Stimulated activated CD8-positive, alpha-beta memory T cell treated with anti-CD3 and anti-CD28 coated beads, Interleukin-7, amount 100 ng/mL, for 1 hour (primary cell): ENCODE measurements around the gene PNMA5.

Experiments
- DNase-seq, 2 donors: peaks; one replicate each; pipeline ENCODE4 v3.0.0-alpha.2; 2020; ENCODE audit warnings: low read depth in 2 of 2

Gene PNMA5

DNA sequence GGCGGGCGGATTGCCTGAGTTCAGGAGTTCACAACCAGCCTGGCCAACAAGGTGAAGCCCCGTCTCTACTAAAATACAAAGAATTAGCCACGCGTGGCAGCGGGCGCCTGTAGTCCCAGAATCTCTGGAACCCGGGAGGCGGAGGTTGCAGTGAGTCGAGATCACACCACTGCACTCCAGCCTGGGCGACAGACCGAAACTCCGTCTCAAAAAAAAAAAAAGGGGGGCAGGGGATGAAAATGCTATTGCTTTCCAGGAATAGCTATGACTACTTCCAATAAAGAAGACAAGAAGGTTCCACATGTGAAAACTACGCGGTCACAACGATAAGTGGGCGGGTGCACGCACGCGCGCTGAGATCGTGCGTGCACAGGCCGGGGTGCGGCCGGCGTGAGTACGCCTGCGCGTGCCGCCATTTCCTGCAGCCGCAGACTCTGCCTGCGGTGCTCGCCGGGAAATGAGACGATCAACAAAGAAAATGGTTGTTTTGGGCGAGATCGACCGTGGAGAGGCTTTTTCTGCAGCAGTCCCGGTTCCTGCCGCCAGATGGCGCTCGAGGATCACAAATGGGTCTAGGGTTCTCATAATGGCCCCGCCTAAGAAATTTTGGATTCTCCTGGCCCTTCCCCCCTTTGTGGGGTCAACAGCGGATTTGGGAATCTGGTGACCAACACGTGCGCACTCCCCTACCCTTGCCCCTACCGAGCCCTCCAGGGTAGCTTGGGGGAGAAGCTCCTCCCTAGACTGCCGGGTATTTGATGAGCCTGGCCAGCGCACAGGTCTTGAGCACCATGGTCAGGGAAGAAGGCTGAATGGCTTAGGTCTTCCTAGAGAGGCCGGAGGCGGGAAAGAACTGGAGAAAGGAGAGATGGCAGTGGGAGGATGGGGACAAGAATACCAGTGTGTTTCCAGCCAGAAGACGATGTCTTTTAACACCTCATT lies 35.1 kb downstream of the PNMA5 start:
- peak; percentile 83 for DNase-seq

DNA sequence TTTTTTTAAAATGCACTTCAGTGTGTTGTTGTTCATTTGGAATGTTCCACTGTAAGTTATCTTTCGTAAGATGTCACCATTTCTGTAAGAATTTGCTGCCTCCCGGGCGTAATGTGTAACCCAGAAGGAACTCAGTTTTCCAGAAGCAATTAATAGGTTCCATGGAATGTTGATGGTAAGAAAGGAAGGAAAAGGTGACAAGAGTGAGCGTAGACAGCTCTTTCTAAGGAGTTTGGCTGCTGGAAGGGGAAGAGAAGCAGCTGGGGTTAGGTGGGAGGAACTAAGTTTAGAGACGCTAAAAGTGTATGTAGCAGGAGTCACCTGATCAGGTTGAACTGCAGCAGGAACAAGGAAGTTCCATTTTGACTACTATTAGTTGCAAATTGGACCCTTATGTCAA lies 35.9 kb downstream of the PNMA5 start:
- DNase-seq: no peak

DNA sequence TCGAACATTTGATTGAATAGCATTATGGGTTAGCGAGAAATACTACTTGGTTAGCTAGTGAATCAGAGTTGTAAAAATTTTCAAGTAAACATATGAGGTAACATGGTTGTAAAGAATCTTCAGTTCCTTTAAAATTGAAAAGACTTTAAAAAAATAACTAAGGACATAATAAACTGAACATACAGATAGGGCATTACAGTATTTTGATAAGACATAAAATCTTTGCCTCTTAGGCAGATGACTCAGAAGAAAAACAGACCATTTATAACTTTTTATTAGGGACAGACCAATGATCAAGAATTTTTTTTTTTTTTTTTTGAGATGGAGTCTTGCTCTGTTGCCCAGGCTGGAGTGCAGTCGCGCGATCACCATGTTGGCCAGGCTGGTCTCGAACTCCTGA lies 43.1 kb downstream of the PNMA5 start:
- DNase-seq: no peak

DNA sequence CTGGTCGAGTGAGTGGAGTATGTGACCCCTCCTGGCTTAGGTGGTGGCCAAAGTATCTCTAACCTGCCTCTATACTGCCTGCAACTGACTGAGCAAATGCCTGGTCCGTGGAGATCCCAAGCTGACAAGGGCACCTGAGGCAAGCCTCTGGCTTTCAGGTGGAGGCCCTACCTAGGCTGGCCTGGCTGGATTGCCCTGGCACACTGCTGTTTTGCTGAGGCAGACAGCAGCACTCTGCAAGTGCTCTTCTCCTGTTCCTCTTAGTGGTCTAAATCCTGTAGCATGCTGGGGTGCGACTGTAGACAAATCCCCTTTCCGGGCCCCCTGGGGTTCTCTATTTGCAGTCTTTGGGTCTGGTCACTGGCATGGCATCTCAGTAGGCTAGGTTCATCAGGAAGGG lies 44.8 kb downstream of the PNMA5 start:
- no peak for DNase-seq

DNA sequence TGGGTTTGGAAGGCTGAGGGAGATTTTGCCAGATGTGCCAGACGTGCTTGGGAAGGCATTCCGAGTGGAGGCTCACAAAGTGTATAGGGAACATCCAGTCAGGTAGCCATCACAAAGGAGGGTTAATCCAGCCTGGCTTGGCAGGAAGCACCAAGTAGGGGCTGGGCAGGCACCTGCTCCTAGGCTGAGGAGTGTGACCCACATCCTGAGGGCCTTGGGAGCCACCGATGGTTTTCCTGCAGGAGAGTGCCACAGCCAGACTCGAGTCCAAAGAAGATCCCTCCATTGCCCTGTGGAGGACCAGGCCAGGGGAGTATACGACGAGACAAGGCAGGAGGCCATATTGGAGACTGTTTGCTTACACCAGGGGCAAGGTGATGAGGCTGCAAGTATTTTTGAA lies 47.2 kb downstream of the PNMA5 start:
- no peak for DNase-seq

DNA sequence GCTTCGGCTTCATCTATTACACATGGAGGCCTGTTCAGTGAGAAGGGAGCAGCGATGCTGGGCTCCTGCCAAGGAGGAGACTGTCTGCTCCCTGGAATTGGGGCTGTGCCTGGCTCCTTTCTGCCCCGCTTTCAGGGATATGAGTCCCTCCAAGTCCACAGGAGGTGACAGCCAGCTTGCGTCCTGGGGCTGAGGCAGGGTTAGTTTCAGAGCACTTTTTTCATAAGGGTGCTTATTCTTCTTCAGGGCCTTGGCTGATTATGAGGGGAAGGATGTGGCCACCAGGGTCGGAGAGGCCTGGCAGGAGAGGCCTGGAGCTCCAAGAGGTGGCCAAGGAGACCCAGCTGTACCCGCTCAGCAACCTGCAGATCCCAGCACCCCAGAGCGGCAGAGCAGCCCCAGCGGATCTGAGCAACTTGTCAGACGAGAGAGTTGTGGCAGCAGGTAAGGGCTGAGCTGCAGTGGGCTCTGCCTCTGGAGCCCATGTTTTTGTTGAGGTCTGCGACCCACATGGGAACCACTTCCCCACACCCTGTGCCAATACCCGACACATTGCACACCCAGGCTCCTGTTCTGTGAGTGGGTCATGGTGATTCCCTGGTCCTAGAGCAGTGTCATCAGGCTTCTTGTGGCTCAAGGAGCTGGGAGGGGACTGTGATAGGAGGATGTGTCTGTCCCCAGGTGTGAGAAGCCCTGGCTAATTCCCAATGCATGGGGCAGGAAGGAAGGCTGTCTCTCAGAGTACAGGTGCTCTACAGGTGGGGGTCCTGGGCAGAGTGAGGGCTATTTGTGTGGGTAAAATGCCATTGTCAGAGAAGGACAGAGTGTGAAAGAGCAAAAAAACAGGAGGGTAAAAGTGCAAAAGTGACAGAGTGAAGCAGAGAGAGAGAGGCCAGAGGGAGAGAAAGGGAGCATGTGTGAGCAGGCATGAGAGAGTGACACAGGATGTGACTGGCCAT lies 48.6 kb downstream of the PNMA5 start:
- no peak for DNase-seq

DNA sequence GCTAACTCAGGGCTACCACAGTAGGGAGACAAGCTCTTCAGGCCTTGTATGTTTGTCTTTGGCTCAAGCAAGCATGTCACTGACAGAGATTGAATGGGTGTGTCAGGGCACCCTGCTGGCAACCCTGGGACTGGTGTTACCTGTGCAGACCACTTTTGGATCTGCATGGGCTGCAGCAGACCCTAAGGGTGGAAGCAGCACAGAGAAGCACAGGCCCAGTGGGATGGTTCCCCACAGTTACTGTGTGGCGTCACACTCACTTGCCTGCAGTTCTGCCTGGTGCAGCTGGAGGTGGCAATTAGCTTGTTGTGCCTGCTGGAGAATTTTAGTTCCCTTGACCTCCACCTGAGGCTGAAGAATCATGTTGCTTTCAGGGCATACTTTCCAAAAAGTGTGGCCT lies 50.1 kb downstream of the PNMA5 start:
- no peak for DNase-seq

DNA sequence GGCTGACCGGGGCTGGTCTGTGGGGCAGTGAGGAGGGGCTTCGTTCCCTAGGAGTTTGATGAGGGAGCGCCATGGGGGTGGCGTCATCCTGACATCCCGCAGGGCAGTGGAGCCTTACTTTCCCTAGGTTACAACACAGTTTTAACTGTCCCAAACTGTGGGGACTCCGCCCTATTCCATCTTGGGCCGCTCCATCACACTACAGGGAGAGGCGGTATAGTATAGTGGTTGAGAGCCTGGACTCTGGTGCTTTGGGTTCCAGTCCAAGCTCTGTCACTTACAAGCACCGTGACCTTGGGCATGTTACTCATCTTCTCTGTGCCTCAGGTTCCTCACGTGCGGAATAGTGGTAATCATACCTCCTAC lies 51.9 kb downstream of the PNMA5 start:
- no peak for DNase-seq

DNA sequence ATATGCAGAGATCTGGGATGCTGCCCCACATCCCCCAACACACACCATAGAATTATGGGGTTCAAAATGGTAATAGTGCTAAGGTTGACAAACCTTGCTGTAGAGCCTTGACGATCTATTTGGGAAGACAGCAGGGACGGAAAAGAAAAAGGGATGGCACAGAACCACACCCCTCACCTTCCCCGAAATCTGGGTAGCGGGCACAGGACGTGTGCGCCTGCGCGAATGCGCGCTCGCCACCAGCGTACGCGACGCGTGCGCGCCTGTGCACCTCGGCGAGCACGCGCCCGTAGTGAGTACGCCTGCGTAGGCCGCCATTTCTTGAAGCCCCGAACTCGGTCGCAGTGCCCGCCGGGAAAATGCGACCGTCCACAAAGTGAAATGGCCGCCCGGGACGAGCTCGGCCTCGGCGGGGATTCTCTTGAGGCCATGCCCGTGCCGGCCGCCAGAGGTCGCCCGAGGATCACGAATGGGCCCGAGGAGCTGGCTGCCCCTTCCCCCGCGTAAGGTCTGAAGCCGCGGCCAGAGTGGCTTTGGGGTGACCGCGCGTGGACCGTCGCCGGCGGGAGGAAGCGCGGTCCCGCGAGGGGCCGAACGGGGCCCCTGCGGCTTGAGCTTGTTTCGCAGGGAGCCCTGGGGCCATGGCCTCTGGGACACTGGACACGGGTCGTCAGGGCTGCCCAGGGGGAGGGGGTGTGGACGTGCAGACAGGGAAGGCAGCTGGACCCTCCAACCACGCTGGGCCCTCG lies 52.4 kb downstream of the PNMA5 start:
- peak; percentile 77 to 78 for DNase-seq
